OCI-LY3 (cell line): ENCODE results near the gene DDIT3.
"Not testable (repeated sequence)": the region's sequence is repeated elsewhere in the genome, so short reads cannot be mapped to it uniquely, and the experiment has no call there.

Experiments used
- H2AFZ ChIP-seq: fragments of 200-600, 300-600 bp; shearing (Covaris generic); 2 replicates; pipeline ENCODE4 v1.6.0; 2014; ENCODE audit warnings: antibody characterized with exemption, low read depth, low read length
- H3K27ac ChIP-seq: fragments of 200-600, 300-600 bp; sonication (generic); 2 replicates; pipeline ENCODE4 v1.5.1; 2014; ENCODE audit warnings: mild to moderate bottlenecking, low read length, moderate library complexity, mixed read lengths
- H3K27me3 ChIP-seq: fragments of 200-600, 300-600 bp; sonication (generic); 2 replicates; pipeline ENCODE4 v1.6.1; 2014; ENCODE audit warnings: low read depth, low read length, mixed read lengths
- H3K36me3 ChIP-seq: fragments of 200-600, 300-600 bp; sonication (generic); replicated peaks from 2 replicates; pipeline ENCODE3; 2014; ENCODE audit warnings: low read depth, low read length, mixed read lengths
- H3K4me1 ChIP-seq: fragments of 300-600, 200-600 bp; sonication (generic); 2 replicates; pipeline ENCODE4 v1.6.1; 2014; ENCODE audit warnings: low read length, mixed read lengths
- H3K4me2 ChIP-seq: fragments of 200-600, 300-600 bp; sonication (generic); 2 replicates; pipeline ENCODE4 v1.6.1; 2014; ENCODE audit warnings: low read length, mixed read lengths
- H3K4me3 ChIP-seq: fragments of 300-600, 200-600 bp; sonication (generic); 2 replicates; pipeline ENCODE4 v1.5.1; 2014; ENCODE audit warnings: antibody characterized with exemption, mild to moderate bottlenecking, low read length, moderate library complexity
- H3K79me2 ChIP-seq: fragments of 300-600, 200-600 bp; shearing (Covaris generic); 2 replicates; pipeline ENCODE4 v1.6.1; 2014; ENCODE audit warnings: mild to moderate bottlenecking, low read length, mixed read lengths
- H3K9ac ChIP-seq: fragments of 300-600, 200-600 bp; shearing (Covaris generic); 2 replicates; pipeline ENCODE4 v1.6.0; 2014; ENCODE audit warnings: mild to moderate bottlenecking, low read length, moderate library complexity
- H3K9me3 ChIP-seq: fragments of 200-600, 300-600 bp; shearing (Covaris generic); 2 replicates; pipeline ENCODE4 v1.6.1; 2014; ENCODE audit warnings: low read length, mixed read lengths; ENCODE audit not compliant: insufficient read depth
- H4K20me1 ChIP-seq: fragments of 200-600, 300-600 bp; sonication (generic); 2 replicates; pipeline ENCODE4 v1.6.1; 2016; ENCODE audit warnings: low read length, mixed read lengths; ENCODE audit not compliant: insufficient read depth
- EZH2phosphoT487 ChIP-seq: fragments of 200-600 bp; shearing (Covaris generic); IDR thresholded peaks from 2 replicates; pipeline ENCODE4 v1.6.1; 2018; ENCODE audit warnings: antibody characterized with exemption, mixed run types, low read depth
- TF ChIP-seq, protein P1 (sequence below): fragments of 200-600, 300-600 bp; sonication (generic); IDR thresholded peaks from 2 replicates; pipeline ENCODE4 v1.5.1; 2014; ENCODE audit warnings: antibody characterized with exemption, low read length, low read depth

The DDIT3 gene

DNA sequence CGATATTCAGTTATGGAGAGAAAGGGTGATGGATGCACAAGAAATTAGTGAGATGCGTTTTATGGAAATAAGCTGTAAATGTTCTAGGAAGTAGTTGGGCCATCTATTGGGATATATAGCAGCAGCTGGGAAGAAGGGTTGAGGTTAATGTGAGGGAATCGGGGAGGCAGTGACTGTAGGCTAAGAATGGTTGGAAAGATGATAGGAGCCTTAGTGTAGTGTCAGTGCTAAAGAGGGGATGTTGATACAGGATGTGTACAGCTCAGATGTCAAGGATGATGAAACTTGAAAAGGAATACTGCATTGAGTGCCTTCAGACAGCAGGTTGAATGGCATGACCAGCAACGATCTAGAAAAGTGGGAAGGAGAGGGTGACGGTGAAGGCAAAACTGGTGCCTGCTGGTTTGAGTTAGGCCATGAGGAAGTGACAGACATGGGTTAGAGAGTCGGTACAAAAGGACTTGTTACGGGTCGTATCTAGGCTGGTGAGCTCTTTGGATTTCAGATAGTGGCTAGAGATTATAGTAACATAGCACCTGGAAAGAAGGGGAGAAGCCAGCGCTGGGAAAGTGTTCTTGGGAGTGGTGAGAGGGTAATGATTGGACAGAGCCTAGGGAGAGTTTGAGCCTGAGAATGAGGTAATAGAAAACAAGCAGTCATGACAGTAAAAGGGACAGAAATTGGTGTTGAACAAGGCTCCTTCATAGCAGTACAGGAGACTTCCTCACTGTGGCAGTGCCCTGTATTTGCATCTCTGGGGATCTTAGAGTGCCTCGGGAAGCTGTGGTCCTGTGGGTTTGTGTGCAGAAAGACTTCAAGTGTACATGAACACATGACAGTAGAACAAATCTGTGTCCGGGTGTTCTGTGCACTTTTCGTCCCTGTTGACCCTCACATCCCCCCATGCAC is 22.8 kb downstream of the DDIT3 start:
- H3K79me2 ChIP-seq: peaks cover 4% of the 10 kb centered on the region; the same call in 1 of the 2 replicates
- no peaks in the 10 kb centered on the region for H3K27me3 ChIP-seq
- no peak overlapping the region for H2AFZ ChIP-seq
- no peaks in the 10 kb centered on the region for H3K9me3 ChIP-seq
- no peaks in the 10 kb centered on the region for H3K4me1 ChIP-seq
- H3K9ac ChIP-seq: no peak overlapping the region
- no peak overlapping the region for H3K27ac ChIP-seq
- TF ChIP-seq, protein P1, sequence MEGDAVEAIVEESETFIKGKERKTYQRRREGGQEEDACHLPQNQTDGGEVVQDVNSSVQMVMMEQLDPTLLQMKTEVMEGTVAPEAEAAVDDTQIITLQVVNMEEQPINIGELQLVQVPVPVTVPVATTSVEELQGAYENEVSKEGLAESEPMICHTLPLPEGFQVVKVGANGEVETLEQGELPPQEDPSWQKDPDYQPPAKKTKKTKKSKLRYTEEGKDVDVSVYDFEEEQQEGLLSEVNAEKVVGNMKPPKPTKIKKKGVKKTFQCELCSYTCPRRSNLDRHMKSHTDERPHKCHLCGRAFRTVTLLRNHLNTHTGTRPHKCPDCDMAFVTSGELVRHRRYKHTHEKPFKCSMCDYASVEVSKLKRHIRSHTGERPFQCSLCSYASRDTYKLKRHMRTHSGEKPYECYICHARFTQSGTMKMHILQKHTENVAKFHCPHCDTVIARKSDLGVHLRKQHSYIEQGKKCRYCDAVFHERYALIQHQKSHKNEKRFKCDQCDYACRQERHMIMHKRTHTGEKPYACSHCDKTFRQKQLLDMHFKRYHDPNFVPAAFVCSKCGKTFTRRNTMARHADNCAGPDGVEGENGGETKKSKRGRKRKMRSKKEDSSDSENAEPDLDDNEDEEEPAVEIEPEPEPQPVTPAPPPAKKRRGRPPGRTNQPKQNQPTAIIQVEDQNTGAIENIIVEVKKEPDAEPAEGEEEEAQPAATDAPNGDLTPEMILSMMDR: no peak
- TF ChIP-seq EZH2phosphoT487: no peak
- H4K20me1 ChIP-seq: no peaks in the 10 kb centered on the region
- peaks cover 52% of the 10 kb centered on the region for H3K36me3 ChIP-seq
- no peak overlapping the region for H3K4me3 ChIP-seq
- H3K4me2 ChIP-seq: no peak overlapping the region

DNA sequence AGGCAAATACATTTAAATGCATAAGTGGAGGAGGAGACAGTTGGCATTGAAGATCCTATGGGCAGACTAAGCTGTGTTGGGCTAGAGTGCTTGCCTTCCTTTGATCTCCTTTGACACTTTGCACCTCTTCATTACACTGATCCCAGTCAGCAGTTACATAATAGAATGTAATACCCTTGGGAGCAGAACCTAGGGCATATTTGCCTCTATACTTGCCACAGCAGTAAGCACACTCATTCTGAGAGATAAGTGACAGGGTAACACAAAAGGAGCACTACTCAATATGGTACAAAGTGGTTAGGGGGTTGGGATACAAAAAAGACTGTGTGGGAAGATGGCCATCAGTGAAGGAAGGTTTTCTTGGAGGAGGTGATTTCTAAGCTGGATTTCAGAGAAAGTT is 23.5 kb downstream of the DDIT3 start:
- no peak overlapping the region for H3K4me3 ChIP-seq
- H3K79me2 ChIP-seq: peaks cover 4% of the 10 kb centered on the region; the same call in 1 of the 2 replicates
- H3K4me2 ChIP-seq: no peak overlapping the region
- no peak overlapping the region for H3K9ac ChIP-seq
- H3K4me1 ChIP-seq: no peaks in the 10 kb centered on the region
- peaks cover 48% of the 10 kb centered on the region for H3K36me3 ChIP-seq
- no peak overlapping the region for H2AFZ ChIP-seq
- TF ChIP-seq, protein P1: no peak
- TF ChIP-seq EZH2phosphoT487: no peak
- no peaks in the 10 kb centered on the region for H3K9me3 ChIP-seq
- H3K27me3 ChIP-seq: no peaks in the 10 kb centered on the region
- no peak overlapping the region for H3K27ac ChIP-seq
- no peaks in the 10 kb centered on the region for H4K20me1 ChIP-seq

DNA sequence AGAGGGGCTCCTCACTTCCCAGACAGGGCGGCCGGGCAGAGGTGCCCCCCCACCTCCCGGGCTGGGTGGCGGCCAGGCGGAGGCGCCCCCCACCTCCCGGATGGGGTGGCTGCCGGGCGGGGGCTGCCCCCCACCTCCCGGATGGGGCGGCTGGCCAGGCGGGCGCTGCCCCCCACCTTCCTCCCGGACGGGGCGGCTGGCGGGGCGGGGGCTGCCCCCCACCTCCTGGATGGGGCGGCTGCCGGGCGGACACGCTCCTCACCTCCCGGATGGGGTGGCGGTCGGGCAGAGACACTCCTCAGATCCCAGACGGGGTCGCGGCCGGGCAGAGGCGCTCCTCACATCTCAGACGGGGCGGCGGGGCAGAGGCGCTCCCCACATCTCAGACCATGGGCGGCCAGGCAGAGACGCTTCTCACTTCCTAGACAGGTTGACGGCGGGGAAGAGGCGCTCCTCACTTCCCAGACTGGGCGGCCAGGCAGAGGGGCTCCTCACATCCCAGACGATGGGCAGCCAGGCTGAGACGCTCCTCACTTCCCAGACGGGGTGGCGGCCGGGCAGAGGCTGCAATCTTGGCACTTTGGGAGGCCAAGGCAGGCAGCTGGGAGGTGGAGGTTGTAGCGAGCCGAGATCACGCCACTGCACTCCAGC is 25.1 kb downstream of the DDIT3 start:
- H3K4me1 ChIP-seq, H4K20me1 ChIP-seq, H2AFZ ChIP-seq, H3K27me3 ChIP-seq, H3K27ac ChIP-seq, H3K79me2 ChIP-seq, H3K9ac ChIP-seq, H3K9me3 ChIP-seq, H3K4me2 ChIP-seq, H3K4me3 ChIP-seq: not testable (repeated sequence)
- peaks cover 48% of the 10 kb centered on the region for H3K36me3 ChIP-seq

DNA sequence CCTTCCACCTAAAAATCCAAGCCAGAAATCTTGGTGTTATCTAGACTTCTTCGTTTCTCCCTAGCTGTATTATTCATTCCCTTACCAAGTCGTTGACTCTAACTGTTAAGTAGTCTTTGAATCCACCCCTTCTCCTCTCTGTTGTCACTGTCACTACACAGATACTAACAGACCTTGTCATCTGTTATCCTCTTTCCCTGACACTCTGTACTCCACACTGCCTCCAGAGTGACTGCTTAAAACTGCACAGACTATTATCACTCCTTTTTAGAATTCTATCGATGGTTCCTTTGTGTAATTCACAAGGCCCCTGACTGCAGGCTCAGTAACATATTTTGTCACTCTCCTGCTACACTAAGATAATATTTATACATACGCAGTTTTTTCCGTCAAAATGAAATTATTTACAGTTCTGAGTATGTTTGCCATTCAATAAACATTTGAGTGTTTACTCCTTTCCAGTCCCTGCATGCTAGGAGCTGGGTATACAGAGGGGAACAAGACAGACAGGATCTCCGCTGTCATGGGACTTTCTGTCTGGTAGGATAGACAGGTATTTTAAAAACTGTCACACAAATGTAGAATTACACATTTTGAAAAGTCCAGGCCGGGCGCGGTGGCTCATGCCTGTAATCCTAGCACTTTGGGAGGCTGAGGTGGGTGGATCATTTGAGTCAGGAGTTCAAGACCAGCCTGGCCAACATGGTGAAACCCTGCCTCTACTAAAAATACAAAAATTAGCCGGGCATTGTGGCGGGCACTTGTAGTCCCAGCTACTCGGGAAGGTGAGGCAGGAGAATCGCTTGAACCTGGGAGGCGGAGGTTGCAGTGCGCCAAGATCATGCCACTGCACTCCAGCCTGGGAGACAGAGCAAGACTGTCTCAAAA is 28.7 kb downstream of the DDIT3 start:
- Histone ChIP-seq H3K27me3 (no peaks in the 10 kb centered on the region), H3K4me3 (no peak overlapping the region), H3K4me2 (no peak overlapping the region), H3K9ac (no peak overlapping the region), H2AFZ (no peak overlapping the region), H3K36me3 (peaks cover 33% of the 10 kb centered on the region), H4K20me1 (no peaks in the 10 kb centered on the region), H3K79me2 (peaks cover 26% of the 10 kb centered on the region), H3K27ac (no peak overlapping the region), H3K9me3 (no peaks in the 10 kb centered on the region), H3K4me1 (peaks cover 12% of the 10 kb centered on the region)
- TF ChIP-seq EZH2phosphoT487: no peak
- TF ChIP-seq, protein P1: no peak
